Activated CD8-positive, alpha-beta memory T cell treated with anti-CD3 and anti-CD28 coated beads, Interleukin-2, amount 50 U/mL, for 1 hour (primary cell): Measurements from ENCODE around the gene CNIH3.

Experiments
- DNase-seq: peaks from one replicate; pipeline ENCODE4 v3.0.0-alpha.2; 2020; ENCODE audit errors: extremely low read depth

Gene CNIH3

DNA sequence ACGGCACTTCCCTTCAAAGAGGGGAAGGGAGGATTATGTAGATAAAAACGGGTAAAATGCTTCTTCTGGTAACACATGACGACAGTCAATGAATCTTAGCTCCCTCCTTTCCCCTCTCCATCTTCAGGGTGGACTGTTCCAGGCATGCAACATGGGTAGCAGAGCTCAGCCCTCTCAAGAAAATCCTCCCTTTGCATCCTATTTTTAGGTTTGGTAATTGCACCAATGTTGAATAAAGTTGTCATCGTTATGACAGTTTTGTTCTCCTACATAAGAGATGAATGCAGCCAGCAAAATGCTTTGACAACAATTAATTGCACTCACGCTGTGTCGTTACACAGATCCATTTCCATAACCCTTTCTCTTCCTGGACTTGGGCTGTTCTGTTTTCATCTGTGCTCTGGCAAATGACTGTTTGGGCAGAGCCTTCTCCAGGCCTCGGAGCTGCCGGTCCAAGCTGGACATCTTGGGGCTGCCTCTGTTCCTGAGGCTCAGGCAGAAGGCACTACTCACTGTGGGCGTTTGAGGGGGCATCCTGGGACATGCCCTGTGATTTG, 127.6 kb downstream of the CNIH3 start:
- no peak for DNase-seq

DNA sequence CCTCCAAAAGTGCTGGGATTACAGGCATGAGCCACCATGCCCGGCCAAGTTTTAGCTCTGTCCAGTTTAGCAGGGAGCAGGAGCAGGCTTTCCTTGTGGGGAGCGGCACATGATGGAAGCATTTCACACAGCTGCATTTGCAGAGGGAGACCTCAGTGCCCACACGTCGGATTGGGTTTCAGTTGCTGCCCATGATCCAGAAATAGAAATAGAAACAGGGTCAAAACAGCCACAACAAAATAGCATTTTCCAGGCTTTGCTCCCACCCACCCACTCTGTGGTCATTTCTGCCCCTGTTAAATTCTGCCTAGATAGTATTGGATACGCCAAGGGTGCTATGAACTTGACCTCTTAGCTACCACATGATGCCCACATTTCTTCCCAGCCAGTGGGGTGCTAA, 128.4 kb downstream of the CNIH3 start:
- no peak for DNase-seq

DNA sequence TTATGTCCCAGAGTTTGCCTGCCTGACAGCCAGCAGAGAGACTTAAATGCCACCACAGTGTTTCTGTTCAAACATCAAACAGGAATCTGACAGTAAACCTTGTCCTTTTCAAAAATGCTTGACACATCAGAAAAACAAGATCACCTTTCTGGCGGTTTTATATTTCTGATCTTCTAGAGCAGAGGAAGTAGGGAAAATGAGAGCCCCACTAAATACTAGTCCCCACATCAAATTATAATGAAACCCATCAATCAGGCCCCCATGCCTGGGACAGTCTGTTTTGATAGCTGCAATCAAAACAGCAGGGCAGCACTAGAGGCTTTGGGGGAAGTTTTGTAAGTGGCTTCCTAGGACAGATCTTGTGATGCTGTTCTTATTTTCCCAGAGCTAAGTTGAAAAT, 129.3 kb downstream of the CNIH3 start:
- no peak for DNase-seq

DNA sequence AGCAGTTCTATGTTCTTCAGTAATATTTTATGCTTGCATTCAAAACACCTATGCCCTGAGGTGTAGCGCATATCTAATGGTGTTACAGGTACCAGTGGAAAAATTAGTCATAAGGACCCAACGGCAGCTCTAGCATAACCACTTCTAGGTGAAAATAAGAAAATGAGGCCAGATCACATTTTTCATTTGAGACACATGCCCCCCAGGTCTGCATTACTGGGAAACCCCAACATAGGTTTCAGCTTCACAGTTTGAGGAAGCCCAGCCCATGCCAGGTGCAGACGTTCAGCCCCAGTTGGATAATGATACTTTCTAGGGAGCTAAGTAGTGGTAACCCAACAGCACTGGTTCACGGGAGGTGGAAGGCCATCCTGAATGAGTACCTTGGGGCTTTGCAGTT, 129.8 kb downstream of the CNIH3 start:
- DNase-seq: no peak

DNA sequence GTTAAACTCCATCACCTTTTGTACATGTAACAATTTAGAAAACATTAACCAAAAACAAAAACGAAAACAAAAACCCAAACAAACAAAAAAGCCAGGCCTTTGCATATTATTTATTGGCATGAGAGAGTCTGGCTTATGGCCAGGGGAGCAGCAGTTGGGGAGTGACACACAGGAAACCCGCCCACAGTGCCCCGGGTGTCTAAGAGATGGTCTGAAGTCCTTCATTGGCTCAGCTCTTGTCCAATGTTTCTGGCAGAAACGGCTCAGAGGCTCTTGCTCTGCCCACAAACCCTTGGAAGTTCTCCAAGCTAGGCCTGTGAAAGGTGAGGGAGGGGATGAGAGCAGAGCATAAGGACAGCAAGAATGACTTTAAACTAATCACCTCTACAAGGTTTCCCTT, 131.5 kb downstream of the CNIH3 start:
- DNase-seq: no peak

DNA sequence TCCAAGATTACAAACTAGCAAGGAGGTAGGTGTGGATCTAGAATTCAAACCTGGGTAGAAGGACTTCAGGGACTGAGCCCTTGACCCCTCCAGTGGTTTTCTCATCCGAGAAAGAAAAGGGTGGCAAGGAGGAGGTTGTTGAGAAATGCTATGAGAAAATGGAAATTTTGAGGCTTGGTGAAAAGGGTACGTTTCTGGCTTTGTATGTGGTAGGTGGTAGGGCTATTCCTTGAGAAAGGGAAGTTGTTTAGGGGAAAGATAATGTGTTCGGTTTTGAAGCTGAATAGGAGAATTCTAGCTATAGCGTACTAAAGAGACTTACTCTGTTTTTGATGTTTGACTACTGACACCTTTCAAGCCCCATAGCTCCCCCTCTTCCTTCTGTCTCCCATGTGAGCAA, 133.8 kb downstream of the CNIH3 start:
- no peak for DNase-seq

DNA sequence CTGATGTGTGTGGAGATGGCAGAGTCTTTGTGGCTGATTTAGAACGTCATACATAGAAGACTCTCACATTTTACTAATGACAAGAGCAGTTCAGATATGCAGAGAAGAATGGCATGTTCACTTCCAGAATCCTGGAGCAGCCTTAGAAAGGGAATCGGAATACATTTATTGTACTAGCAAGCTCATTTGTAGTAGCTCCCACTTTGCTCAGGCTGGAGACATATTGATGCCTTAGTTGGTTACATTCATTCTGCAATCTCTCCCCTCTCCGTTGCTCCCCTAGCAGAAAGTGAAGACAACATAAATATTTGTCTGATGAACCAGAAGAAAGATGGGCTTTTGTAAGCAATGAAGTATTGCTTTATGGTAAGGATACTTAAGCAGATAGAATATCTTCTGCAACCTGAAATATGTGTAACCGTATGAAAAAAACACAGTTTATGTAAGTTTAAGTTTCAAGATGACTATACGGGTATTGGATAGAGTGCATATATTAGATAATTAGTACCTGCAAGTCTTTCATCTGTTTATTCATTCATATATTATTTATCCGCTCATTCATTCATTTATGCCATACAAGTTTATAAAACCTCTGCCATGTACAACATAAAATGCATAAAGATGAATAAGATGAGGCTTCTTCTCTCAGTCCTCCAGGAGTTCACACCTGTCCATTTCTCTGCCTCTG, 135.7 kb downstream of the CNIH3 start:
- no peak for DNase-seq

DNA sequence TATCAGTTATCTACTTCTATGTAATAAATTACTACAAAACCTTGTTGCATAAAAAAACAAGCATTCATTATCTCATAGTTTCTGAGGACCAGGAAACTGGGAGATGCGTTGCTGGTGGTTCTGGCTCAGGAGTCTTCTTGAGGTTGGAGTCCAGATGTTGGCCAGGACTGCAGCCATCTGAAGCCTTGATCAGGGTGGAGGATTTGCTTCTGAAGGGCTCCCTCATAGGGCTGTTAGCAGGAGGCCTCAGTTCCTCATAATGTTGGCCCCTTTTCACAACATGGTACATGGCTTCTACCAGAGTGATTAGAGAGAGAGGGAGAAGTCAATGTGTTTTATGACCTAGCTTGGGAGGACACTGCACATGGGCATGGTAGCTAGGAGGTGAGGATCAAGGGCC, 137.4 kb downstream of the CNIH3 start:
- no peak for DNase-seq

DNA sequence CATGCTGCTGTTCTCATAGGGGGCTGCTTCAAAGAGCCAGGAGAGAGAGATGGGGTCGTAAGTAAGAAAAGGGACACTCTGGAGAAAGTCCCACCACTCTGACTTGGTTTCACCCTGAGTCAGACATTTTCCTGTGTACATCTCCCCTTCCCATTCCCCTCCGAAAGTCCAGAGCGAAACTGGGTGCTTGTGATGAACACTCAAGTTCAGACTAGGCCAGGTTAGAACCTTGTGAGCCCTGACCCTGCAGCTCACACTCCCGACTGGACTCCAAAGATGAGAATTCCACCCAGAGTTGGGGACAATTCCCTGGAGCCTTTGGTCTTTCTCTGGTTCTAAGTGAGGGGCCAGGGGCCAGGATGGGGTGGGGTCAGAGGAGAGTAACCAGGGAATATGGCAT, 139.5 kb downstream of the CNIH3 start:
- no peak for DNase-seq

DNA sequence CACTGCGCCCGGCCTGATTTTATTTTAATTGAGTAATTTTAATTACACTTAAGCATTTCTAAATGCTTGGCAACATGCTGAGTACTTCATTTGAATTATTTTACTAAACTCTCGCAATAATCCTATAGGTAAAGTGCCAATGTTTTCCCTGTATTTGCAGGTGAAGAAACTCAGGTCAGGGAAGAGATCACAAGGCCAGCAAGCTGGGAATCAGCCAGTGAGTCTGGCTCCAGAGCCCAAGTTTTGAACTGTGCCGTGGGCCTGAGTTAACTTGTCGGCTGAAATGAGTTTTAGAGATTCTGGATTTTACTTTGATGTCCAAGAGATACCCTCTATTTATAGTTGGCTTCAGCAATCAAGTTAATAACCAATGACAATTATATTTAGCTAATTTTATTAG, 141.4 kb downstream of the CNIH3 start:
- no peak for DNase-seq

DNA sequence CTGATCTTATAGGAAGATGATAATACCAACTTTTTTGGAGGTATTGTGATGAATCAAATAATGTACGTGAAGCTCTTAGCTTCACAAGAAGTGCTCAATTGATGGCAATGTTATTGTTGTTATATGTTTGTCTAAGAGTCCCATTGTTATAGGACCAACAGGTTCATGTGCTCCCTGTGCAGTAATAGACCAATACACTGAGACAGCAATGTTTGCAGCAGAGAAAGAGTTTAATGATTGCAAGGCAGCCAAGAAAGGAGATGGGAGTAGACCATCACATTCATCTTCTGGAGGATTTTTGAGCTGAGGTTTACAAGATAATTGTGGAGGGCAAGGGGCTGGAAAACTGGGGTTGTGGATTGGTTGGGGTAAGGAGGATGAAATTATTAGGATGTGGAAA, 143.0 kb downstream of the CNIH3 start:
- no peak for DNase-seq

DNA sequence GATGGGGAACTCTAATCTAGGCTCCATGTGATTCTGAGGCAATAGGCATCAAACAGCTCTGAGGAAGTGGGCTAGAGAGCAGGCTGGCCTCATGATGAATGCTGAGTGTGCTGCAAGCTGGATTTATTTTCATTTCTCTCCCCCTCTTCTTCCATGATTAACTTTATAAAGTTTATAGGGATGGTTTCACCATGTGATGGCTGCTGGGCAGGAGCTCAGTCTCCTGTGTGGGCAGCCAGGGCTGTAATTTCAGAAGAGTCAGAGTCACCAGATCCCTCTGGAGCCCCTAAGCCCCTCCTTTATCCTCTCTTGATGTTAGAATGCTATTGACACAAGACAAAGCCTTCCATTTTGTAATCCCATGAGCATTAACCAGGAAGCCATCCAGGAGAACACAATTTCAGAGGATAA, 143.6 kb downstream of the CNIH3 start:
- DNase-seq: no peak

DNA sequence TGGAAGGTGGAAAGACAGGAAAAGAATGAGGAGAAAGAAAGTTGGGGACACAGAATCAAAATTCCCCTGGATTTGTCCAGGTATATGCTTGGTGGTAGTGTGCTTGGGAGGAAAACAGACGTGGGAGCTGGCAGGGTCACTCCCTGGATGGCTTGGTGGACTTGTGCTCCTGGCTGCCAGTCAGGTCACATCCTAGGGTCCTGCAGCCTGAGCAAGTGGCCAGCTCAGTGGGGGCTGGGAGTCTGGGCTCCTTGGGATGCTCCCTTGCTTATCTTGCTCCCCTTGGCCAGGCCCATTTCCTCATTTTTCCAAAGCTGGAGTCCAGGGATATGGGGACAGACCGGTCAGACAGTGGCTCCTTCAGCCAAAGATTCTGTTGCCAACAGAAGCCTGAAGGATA, 144.0 kb downstream of the CNIH3 start:
- no peak for DNase-seq

DNA sequence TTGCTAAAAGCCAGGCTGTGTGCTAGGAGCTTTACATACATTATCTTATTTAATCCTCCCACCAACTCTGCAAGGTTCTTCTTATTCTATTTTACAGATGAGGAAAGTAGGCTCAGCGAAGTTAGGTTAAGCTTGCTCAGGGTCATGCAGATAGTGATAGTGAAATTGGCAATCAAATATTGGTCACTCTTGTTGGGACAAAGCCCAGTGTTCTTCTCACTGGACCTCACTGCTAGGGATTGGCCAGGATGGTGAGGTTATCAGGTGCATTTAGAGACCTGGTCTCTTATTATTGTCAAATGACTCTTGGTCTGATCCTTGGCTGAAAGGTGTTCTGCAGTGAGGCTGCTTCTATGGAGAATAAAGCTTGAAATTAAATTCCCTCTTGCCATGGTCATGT, 145.1 kb downstream of the CNIH3 start:
- DNase-seq: no peak

DNA sequence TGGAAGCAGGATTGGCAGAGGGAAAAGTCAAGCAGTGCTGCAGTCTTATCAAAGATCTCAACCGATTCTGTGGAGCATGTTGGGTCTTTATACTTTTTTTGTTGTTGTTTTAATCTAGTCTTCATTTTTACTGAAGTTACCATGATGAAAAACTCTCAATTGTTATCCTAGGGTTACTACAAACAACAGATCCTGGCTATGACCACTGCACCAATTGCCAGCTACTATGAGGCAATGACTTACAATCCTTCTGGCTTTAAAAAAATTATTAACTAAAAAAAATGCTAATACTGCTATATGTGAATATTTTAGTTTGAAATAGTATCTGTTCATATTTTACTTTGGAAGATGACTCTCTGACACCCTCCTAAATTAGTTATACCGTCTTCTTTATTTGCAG, 145.9 kb downstream of the CNIH3 start:
- DNase-seq: no peak

DNA sequence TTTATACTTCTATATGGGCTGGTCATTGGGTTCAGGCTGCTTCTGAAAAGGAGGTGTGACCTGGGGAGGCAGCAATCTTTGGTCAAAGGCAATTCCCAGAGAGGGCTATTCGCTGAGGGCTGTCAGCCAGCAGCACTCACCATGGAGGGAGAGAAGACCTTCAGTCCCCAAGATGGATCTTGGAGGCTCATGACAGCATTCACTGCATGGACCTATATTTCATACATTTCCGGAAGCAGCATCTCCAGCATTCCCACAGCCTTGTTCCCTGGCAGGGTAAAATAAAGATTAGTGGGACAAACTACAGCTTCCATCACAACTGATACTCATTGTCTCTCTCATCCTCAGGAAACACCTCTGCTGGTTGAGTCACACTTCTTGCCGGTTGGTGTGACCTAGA, 146.6 kb downstream of the CNIH3 start:
- DNase-seq: no peak

DNA sequence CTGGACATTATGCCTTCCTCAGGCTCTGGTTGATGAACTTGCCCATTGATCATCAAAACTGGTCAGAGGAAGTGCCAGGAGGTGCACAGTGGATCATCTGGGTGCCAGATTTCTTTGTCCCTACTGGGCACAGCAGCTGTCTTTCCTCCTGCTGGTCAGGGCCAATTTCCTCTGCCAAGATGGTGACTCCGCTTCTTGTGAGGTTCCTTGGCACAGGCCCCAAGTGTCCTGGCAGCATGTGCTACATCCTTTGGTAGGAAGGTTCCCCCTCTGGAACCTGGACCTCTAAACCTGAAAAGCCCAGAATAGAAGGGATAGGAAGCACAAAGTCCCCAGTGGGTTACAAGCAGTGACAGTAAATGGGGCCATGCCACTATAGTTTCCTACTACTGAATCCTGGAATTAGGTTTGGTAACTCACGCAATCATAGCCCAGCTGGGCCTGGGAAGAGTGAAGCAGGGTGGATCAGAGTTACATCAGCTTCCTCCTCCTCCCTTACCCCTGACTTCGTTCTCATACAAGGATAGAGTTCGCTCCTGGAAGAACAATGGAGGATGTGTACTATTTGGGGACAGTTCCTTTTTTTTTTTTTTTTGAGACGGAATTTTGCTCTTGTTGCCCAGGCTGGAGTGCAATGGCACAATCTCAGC, 147.1 kb downstream of the CNIH3 start:
- DNase-seq: no peak

DNA sequence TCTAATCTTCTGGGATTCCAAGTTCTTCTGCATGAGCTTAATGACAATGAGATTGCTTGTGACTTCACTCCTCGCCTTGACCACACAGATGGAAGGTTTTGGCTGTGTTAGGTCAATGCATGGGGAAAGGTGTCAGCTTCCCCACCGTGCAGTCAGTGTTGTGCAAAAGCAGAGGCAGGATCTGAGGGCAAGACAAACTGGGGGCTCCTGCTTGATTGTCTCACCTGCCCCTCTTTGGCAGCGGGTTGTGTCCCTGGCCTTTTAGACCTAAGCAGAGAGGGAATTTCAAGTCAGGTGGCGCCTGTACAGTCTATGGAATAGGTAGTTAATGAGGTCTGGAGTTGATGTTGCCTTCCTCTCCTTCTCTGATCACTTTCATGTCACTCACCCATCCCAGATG, 150.1 kb downstream of the CNIH3 start:
- no peak for DNase-seq

DNA sequence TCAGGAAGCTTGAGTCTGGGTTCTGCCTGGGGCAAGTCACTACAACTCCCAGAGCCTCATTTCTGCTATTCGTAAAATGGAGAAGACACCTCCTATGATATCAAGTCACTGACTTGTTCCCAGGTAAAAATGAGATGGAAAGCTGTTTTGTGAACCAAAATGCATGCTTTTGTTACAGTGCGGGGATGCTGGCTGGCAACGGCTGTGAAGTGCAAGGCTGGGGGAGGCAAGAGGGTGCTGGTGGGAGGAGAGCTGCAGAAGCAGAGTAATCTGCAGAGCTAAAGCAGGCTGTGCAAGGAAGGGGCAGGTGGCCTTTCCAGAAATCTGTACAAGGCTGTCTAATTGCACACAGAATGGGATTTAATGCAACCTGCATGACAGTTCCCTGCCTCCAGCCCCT, 150.9 kb downstream of the CNIH3 start:
- DNase-seq: no peak

DNA sequence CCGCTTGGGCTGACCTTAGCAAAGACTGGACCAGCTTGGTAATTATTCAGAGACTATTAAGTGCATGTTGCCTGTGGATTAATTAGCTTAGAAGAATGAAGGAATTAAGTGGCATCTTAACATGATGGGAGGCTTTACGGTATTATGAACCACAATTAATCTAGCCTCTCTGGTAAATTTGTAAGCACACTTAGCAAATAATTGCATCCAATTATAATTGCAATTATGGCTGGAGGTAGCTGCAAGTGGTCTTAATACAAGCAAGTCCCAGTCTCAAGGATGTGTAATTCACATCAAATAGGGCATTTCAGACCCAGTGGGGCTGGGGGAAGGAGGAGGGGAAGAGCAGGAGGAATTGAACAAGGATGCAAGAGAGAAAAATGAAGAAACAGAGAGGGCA, 151.6 kb downstream of the CNIH3 start:
- no peak for DNase-seq

DNA sequence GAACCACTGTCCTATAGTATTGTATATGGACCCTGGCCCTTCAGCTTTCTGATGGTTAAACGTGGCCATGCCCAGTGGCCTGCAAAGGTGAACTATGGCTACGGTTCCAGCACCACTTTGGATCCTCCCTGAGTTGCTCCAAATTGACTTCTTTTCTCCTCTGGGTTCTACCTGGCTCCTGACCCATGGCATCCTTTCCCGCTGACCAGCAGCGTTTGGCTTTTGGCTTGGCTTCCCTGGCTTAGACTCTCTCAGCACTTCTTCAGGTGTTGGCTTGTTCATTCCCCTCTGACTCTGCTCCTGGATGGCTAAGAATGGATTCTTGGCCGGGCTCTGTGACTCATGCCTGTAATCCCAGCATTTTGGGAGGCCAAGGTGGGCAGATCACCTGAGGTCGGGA, 152.9 kb downstream of the CNIH3 start:
- no peak for DNase-seq

DNA sequence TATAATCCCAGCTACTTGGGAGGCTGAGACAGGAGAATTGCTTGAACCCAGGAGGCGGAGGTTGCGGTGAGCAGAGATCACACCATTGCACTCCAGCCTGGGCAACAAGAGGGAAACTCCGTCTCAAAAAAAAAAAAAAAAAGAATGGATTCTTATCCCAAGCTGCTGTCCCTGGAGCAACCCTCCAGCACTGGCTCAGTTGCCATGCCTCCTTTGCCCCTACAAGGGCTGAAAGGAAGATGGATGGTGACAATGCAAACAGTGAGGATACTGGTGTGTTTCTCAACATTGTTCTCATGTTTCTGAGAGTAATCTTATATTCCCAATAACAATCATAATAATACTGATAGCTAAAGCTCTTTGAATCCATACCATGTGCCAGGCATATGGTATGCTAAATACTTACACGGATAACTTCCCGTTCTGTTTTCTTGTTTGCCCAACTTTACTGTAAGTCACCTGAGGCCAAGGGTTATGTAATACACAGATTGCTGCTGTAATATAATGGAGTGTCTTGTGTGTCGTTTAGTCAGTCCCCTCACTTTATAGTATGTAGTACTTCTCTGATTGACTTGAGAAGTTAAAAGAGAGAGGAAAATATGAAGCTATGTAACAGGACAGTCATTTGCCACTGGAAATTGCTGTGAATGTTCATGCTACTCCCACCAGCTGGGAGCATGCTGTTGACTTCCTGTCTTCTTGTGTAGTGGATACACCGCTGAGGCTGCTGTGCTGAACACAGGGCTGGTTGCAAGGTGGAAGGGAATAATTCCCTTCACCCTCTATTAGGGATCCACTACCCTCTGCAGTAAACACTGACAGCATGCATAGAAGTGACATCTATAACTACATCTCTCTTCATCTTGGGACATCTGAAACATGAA, 153.6 kb downstream of the CNIH3 start:
- no peak for DNase-seq

DNA sequence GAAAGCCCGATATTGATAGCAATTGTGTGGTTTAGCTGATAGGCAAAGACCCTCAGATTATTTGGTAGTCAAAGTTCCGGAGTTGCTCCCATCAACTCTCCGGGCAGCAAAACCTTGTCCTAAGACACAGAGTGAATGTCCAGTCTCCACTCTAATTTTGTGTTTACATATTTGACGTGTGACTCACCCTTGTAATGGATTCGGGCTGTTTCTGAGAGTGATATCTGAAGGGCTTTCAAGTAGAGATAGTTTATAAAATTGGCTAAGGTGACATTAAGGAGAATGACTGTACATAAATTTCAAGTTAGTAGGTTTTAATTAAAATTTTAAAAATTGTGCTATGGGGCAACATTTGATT, 154.2 kb downstream of the CNIH3 start:
- DNase-seq: no peak
